ENCODE results near the gene ATOH7.
"Not testable (repeated sequence)": the region's sequence is repeated elsewhere in the genome, so short reads cannot be mapped to it uniquely, and the experiment has no call there.

Gene ATOH7

DNA sequence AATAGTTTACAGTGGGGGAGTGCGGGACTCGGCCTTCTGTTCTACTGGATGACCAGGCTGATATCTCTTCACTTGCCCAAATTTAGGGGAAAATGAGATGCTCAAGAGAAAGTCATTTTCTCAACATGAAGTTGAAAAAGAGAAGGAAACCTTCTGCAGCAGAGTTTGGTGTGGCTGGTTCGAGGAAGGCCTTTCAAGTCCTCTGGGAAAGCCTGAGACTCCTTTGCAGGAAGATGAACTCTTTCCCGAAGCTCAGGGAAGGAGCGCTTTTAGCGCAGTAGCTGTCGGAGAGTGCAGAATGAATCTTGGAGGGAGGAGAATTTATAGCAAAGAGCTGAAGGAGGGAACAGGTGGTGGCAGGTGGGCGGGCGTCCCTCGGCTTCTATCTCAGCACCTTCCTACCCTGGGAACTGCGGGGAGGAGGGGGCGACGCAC lies at the start of gene ATOH7:
Gene ATOH7 (minus strand): TSS at position 297 of the 435 bp plus-strand sequence. CDS start 436 bp downstream, outside the sequence.
- intact Hi-C loops (cut with DNase I; ENCODE audit: low total_unique reads) = no loop called here
- DNase-seq = no peak

DNA sequence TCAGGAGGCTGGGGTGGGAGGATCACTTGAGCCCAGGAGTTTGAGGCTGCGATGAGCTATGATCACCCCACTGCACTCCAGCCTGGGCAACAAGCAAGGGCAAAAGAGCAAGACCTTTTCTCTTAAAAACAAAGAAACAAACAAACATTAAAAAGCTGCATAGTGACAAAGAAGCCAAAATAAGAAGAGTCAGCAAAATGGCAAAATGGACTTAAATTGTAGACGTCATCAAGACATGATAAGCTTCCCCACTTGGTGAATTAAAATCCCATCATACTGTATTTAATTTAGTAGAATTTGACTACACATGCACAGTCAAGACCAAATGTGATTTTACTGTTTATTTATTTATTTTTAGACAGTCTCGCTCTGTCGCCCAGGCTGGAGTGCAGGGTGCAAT lies 48.8 kb upstream of the ATOH7 start:
- intact Hi-C loops (cut with DNase I; ENCODE audit: low total_unique reads) = no loop called here
- Histone ChIP-seq H3K9me3 (peaks cover 0 to 6% (median 0%) of the 10 kb centered on the region in 3 donors), H3K36me3 (no peaks in the 10 kb centered on the region), H3K27me3 (no peaks in the 10 kb centered on the region), H3K4me3 (no peak overlapping the region), H3K27ac (no peak overlapping the region), H3K4me1 (no peaks in the 10 kb centered on the region)
- TF ChIP-seq, protein P1, sequence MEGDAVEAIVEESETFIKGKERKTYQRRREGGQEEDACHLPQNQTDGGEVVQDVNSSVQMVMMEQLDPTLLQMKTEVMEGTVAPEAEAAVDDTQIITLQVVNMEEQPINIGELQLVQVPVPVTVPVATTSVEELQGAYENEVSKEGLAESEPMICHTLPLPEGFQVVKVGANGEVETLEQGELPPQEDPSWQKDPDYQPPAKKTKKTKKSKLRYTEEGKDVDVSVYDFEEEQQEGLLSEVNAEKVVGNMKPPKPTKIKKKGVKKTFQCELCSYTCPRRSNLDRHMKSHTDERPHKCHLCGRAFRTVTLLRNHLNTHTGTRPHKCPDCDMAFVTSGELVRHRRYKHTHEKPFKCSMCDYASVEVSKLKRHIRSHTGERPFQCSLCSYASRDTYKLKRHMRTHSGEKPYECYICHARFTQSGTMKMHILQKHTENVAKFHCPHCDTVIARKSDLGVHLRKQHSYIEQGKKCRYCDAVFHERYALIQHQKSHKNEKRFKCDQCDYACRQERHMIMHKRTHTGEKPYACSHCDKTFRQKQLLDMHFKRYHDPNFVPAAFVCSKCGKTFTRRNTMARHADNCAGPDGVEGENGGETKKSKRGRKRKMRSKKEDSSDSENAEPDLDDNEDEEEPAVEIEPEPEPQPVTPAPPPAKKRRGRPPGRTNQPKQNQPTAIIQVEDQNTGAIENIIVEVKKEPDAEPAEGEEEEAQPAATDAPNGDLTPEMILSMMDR (IDR thresholded peaks at IDR 0.05) = no peak
- DNase-seq = no peak

More for the DNA sequence above, at the start of gene ATOH7:
- H3K27ac ChIP-seq = peak within 1 kb of the TSS; percentile 48 to 51
- no peaks in the 10 kb centered on the region for H3K9me3 ChIP-seq
- H3K4me3 ChIP-seq = peak within 1 kb of the TSS; percentile 57 to 62
- no peaks in the 10 kb centered on the region for H3K36me3 ChIP-seq
- TF ChIP-seq, protein P1 (IDR thresholded peaks at IDR 0.05) = no peak
- H3K27me3 ChIP-seq = no peaks in the 10 kb centered on the region
- peaks cover 0 to 12% (median 5%) of the 10 kb centered on the region in 4 donors for H3K4me1 ChIP-seq

DNA sequence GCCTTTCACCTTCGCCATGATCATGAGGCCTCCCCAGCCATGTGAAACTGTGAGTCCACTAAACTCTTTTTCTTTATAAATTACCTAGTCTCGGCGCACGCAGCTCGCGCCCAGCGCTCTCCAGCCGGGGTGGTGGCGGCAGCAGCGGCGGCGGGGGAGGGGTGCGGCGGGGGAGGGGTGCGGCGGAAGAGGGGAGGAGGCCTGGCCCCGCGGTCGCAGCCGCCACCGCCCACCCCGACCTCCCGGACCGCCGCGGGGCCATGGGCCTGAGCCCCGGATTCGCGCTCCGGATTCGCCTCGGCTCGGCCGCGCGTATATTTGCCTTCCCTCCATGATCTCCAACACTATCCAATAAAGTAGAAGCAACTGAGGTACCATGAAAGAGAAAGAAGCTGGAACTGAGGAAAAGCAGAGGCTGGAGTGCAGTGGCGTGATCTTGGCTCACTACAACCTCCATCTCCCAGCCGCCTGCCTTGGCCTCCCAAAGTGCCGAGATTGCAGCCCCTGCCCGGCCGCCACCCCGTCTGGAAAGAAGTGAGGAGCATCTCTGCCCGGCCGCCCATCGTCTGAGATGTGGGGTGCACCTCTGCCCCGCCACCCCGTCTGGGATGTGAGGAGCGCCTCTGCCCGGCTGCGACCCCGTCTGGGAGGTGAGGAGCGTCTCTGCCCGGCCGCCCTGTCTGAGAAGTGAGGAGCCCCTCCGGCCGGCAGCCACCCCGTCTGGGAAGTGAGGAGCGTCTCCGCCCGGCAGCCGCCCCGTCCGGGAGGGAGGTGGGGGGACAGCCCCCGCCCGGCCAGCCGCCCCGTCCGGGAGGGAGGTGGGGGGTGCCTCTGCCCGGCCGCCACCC lies 47.2 kb upstream of the ATOH7 start:
- H3K36me3 ChIP-seq; H3K27me3 ChIP-seq; DNase-seq; H3K4me3 ChIP-seq; H3K27ac ChIP-seq; intact Hi-C loops (cut with DNase I; ENCODE audit: low total_unique reads); H3K9me3 ChIP-seq; H3K4me1 ChIP-seq: not testable (repeated sequence)

DNA sequence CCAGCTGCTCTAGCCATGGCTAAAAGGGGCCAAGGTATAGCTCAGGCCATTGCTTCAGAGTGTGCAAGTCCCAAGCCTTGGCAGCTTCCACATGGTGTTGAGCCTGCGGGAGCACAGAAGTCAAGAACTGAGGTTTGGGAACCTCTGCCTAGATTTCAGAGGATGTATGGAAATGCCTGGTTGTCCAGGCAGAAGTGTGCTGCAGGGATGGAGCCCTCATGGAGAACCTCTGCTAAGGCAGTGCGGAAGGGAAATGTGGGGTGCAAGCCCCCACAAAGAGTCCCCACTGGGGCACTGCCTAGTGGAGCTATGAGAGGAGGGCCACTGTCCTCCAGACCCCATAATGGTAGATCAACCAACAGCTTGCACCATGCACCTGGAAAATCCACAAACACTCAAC lies 45.9 kb upstream of the ATOH7 start:
- H3K27me3 ChIP-seq; intact Hi-C loops (cut with DNase I; ENCODE audit: low total_unique reads); H3K36me3 ChIP-seq; H3K27ac ChIP-seq; H3K9me3 ChIP-seq; H3K4me1 ChIP-seq; H3K4me3 ChIP-seq; DNase-seq: not testable (repeated sequence)

DNA sequence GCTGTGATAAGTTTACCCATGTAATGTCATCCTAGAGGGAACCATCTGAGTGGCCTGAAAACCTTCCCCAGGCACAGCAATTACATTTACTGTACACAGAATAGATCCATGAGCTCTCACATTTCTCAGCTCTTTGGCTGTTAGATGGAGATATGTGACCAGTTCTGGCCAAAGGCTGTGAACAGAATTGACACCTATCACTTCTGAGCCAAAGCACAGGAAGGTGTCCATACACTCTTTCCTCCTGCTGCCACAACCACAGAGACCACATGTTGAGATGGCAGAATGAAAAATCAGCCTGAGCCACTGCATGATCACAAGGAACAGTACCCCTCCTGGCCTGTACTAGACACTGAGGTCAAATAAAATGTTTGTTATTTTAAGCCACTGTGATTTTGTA lies 44.3 kb upstream of the ATOH7 start:
- Histone ChIP-seq H3K27ac (no peak overlapping the region), H3K36me3 (no peaks in the 10 kb centered on the region), H3K4me3 (no peak overlapping the region), H3K4me1 (no peaks in the 10 kb centered on the region), H3K9me3 (peaks cover 0 to 6% (median 0%) of the 10 kb centered on the region in 3 donors), H3K27me3 (no peaks in the 10 kb centered on the region)
- intact Hi-C loops (cut with DNase I; ENCODE audit: low total_unique reads) = no loop called here
- TF ChIP-seq, protein P1 (IDR thresholded peaks at IDR 0.05) = no peak
- no peak for DNase-seq

DNA sequence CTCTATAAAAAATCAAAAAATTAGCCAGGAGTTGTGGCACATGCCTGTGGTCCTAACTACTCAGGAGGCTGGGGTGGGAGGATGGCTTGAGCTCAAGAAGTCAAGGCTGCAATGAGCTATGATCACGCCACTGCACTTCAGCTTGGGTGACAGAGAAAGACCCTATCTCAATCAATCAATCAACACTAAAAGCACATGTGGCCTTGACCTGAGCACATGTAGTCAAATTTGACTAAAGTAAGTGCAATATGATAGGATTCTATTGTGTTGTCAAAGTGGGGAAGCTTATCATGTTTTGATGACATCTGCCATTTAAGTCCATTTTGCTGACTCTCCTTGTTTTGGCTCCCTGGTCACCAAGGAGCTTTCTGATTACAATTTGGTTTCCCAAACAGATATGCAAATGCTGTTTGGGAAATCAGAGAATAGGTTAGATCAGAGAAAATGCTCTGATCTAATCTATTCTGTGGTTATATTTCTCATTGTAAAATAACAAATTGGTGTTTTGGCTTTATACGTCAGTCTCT lies 43.8 kb upstream of the ATOH7 start:
- TF ChIP-seq, protein P1 (IDR thresholded peaks at IDR 0.05) = no peak

More for the DNA sequence above, 43.8 kb upstream of the ATOH7 start:
- no peaks in the 10 kb centered on the region for H3K27me3 ChIP-seq
- no peak overlapping the region for H3K4me3 ChIP-seq
- intact Hi-C loops (cut with DNase I; ENCODE audit: low total_unique reads) = no loop called here
- H3K4me1 ChIP-seq = no peaks in the 10 kb centered on the region
- no peak overlapping the region for H3K27ac ChIP-seq
- no peak for DNase-seq
- H3K36me3 ChIP-seq = no peaks in the 10 kb centered on the region
- H3K9me3 ChIP-seq = peaks cover 0 to 6% (median 0%) of the 10 kb centered on the region in 3 donors
